Ovary (tissue), 3 donors: ENCODE measurements around the gene PADI2.

Experiments used
- POLR2A ChIP-seq: fragments of 450-650 bp; IDR thresholded peaks from one replicate; pipeline ENCODE4 v1.6.1; 2017; ENCODE audit warnings: antibody characterized with exemption, mild to moderate bottlenecking, moderate library complexity
- TF ChIP-seq, protein P1 (sequence below), 3 donors: fragments of 450-650 bp in 2 of 3; fragments of 200-600 bp in 1 of 3; IDR thresholded peaks; one replicate each; pipeline versions ENCODE4 v1.5.1 to v1.8.0; 2016 to 2022; ENCODE audit warnings: antibody characterized with exemption in 3 of 3, mild to moderate bottlenecking in 1 of 3
- donor health status: DM: no; HTN: no; CAD: no.

DNA sequence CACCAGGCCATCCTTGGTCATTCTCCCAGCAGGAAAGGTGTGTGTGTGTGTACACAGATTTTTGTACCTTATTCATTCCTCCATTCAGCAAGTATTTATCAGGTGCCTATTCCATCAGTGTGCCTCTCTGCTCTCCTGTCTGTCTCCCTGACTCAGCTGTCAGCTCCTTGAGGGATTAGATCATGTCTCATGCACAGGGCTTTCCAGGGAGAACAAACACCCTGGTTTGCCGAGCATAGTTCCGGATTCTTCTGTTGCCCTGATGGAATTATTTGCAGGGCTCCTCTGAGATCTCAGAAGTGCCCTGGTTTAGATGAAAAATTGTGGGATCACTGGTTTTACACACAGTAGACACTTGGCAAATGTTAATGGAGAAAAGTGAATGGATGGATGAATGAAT is 57.4 kb downstream of the PADI2 start:
- TF ChIP-seq, protein P1, sequence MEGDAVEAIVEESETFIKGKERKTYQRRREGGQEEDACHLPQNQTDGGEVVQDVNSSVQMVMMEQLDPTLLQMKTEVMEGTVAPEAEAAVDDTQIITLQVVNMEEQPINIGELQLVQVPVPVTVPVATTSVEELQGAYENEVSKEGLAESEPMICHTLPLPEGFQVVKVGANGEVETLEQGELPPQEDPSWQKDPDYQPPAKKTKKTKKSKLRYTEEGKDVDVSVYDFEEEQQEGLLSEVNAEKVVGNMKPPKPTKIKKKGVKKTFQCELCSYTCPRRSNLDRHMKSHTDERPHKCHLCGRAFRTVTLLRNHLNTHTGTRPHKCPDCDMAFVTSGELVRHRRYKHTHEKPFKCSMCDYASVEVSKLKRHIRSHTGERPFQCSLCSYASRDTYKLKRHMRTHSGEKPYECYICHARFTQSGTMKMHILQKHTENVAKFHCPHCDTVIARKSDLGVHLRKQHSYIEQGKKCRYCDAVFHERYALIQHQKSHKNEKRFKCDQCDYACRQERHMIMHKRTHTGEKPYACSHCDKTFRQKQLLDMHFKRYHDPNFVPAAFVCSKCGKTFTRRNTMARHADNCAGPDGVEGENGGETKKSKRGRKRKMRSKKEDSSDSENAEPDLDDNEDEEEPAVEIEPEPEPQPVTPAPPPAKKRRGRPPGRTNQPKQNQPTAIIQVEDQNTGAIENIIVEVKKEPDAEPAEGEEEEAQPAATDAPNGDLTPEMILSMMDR (IDR thresholded peaks at IDR 0.05): no peak
- TF ChIP-seq POLR2A: no peak
